Activated CD4-positive, alpha-beta memory T cell treated with anti-CD3 and anti-CD28 coated beads for 36 hours (primary cell): ENCODE data around the gene DNAI4. TPM values are rescaled to one million over a fixed set of nuclear protein-coding genes. Genes with fewer than 3 reads are reported as not detected.

ENCODE experiments used
- CTCF ChIA-PET: fragments of 350-600 bp; sonication (Branson Sonifier 250); formaldehyde crosslinking; loops from one replicate; lab custom pipeline; 2021; ENCODE audit warnings: antibody characterized with exemption, inconsistent platforms; lab: Charles Lee
- POLR2A ChIA-PET: fragments of 350-600 bp; sonication (Branson Sonifier 250); formaldehyde crosslinking; loops from one replicate; lab custom pipeline; 2021; ENCODE audit warnings: antibody characterized with exemption; lab: Charles Lee
- DNase-seq: peaks from one replicate; pipeline ENCODE4 v3.0.0-alpha.2; 2020
- H3K27ac Mint-ChIP-seq: one replicate; pipeline ENCODE4 v1.8.0; 2021; ENCODE audit warnings: mixed read lengths
- H3K27me3 Mint-ChIP-seq: one replicate; pipeline ENCODE4 v1.8.0; 2021; ENCODE audit warnings: mixed read lengths
- H3K36me3 Mint-ChIP-seq: one replicate; pipeline ENCODE4 v1.8.0; 2021; ENCODE audit warnings: mixed read lengths
- H3K4me1 Mint-ChIP-seq: one replicate; pipeline ENCODE4 v1.8.0; 2021; ENCODE audit warnings: low read depth, mixed read lengths
- H3K4me3 Mint-ChIP-seq: one replicate; pipeline ENCODE4 v1.8.0; 2021; ENCODE audit warnings: mild to moderate bottlenecking, mixed read lengths
- H3K9me3 Mint-ChIP-seq: one replicate; pipeline ENCODE4 v1.8.0; 2021; ENCODE audit warnings: mixed read lengths
- intact Hi-C: fragments of 100-400 bp; cut with micrococcal nuclease; formaldehyde crosslinking; loops from one replicate; pipeline ENCODE4 v1.15.1; 2023
- total RNA-seq, 2 experiments: library from RNA; stranded (reverse); gene quantifications; one replicate each; pipeline ENCODE4 v1.2.3, GENCODE V29; 2021

DNAI4 gene
- total RNA-seq, 2 experiments from 2014 or later: 1.4 to 1.6 TPM

DNA sequence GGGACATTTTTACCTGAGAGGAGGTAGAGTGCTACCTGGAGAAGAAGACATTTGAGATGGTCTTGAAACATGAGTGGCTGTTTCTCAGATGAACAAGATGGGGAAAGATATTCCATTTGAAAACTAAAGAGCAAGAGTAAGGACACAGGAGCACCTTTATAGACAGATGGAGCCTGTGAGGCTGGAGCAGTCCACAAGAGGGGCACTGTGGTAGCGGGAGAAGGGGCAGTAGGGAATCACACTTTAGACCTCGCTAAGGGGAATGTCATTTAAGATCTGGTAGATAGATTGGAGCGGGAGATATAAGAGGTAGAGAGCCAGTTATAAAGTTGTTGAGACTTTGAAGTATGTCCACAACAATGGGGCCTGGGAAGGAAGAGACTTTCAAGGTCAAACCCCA is 149.0 kb downstream of the DNAI4 start:
- Mint-ChIP-seq H3K27me3 (peaks cover 3% of the 10 kb centered on the region), H3K27ac (no peak overlapping the region), H3K36me3 (no peaks in the 10 kb centered on the region), H3K4me1 (peaks cover 10% of the 10 kb centered on the region), H3K4me3 (no peak overlapping the region), H3K9me3 (no peaks in the 10 kb centered on the region)
- intact Hi-C loops: no loop called here
- POLR2A ChIA-PET: interaction anchor here (0.6 kb wide), 1 partner anchor 274 kb away, joined by 3 read pairs; no protein-coding TSS in a partner anchor
- CTCF ChIA-PET: no interaction called here
- DNase-seq: no peak

DNA sequence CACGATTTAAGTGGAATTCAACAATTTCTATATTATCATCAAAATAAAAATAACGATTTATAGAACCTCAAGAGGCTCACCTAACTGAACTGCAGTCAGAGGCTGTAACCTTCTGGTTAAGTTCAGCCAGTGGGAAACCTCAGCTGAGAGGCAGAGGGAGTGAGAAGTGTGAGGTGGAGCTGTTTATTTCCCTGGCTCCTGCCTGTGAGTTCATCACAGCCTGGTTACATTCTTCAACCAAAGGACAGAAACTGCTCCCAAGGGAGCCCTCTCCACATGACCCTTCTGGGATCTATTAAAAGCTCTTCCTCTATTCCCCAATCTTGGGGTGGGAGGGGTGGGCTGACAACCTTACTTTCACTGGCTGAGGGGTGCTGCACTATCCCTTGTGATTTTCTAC is 150.2 kb downstream of the DNAI4 start:
- intact Hi-C loops: no loop called here
- CTCF ChIA-PET: no interaction called here
- no peak for DNase-seq

DNA sequence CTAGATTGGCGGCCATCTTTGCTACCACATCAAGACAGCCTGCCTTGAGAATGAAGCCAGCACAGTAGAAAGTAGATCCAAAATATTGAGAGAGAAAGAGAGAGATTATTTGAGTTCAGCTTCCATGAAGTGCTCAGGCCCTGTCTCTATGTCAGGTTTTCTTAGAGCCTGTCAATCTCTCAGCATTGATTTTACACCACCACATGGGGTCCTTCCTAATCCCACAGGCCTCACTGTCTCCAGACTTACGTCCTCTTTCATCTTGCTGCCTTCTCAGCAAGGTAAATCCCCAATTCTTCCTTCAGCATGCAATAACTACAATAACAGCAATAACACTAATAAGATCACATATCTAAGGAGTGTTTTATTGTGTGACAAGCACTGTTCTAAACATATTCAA is 151.4 kb downstream of the DNAI4 start:
- no peaks in the 10 kb centered on the region for H3K9me3 Mint-ChIP-seq
- POLR2A ChIA-PET: no interaction called here
- H3K4me3 Mint-ChIP-seq: no peak overlapping the region
- no peaks in the 10 kb centered on the region for H3K36me3 Mint-ChIP-seq
- H3K4me1 Mint-ChIP-seq: peaks cover 31% of the 10 kb centered on the region
- intact Hi-C loops: no loop called here
- no peak overlapping the region for H3K27ac Mint-ChIP-seq
- no peak for DNase-seq
- no peaks in the 10 kb centered on the region for H3K27me3 Mint-ChIP-seq
- CTCF ChIA-PET: interaction anchor here (0.7 kb wide), 1 partner anchor 20 kb away, joined by 3 read pairs; no protein-coding TSS in a partner anchor

More for the DNA sequence above, 150.2 kb downstream of the DNAI4 start:
- POLR2A ChIA-PET: no interaction called here
- no peak overlapping the region for H3K4me3 Mint-ChIP-seq
- H3K36me3 Mint-ChIP-seq: no peaks in the 10 kb centered on the region
- H3K27ac Mint-ChIP-seq: no peak overlapping the region
- H3K27me3 Mint-ChIP-seq: peaks cover 2% of the 10 kb centered on the region
- peaks cover 22% of the 10 kb centered on the region for H3K4me1 Mint-ChIP-seq
- no peaks in the 10 kb centered on the region for H3K9me3 Mint-ChIP-seq

DNA sequence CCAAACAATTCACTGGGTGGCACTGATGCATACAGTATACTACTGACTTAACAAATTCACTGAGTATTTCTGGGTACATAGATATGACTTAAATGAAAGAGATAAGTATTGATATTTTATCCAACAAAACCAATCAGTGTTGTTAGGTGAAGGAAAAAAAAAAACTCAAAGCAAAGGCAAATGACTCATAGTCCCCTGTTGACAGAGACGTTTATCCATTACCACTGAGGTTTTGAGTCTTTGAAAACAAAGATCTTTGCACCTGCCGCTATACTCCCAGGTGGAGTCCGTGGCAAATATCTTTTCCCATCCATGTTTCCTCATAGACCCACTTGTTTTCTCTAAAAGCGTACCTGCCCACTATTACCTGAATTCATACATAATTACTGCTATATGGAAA is 154.0 kb downstream of the DNAI4 start:
- CTCF ChIA-PET: interaction anchor here (1.0 to 1.6 kb wide), 3 partner anchors 9 to 160 kb away, joined by 3 to 8 read pairs (median 3); no protein-coding TSS in a partner anchor

DNA sequence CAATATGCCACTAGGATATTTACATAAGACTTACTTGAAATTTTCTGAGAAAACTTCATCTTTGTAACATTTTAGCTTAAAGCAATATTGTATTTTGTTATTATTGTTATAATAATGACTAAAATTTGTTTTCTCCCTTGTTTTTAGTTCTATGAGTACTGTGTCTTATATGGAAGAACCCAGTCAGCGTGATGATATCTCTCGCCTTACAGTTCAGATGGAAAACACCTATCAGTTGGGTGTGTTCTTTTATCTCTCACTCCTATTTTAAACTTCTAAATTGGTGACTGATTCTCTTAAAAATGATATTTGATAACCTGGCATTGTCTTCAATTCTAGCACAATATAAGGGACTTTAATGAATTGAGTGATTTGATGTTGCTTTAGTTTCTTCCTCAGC is 154.4 kb downstream of the DNAI4 start:
- intact Hi-C loops: loop anchor here (1.0 to 2.0 kb wide), 3 partner anchors 18 to 211 kb away; no protein-coding TSS in a partner anchor
- CTCF ChIA-PET: interaction anchor here (0.7 to 1.6 kb wide), 5 partner anchors 9 to 379 kb away, joined by 3 to 8 read pairs (median 4); no protein-coding TSS in a partner anchor
- Mint-ChIP-seq H3K36me3 (no peaks in the 10 kb centered on the region), H3K4me1 (peaks cover 33% of the 10 kb centered on the region), H3K4me3 (peak overlapping the region; percentile 7), H3K9me3 (no peaks in the 10 kb centered on the region), H3K27ac (peak overlapping the region; percentile 13), H3K27me3 (no peaks in the 10 kb centered on the region)
- no peak for DNase-seq
- POLR2A ChIA-PET: no interaction called here

More for the DNA sequence above, 154.0 kb downstream of the DNAI4 start:
- H3K4me3 Mint-ChIP-seq: peak overlapping the region; percentile 7
- intact Hi-C loops: loop anchor here (1.0 to 2.0 kb wide), 3 partner anchors 18 to 210 kb away; no protein-coding TSS in a partner anchor
- POLR2A ChIA-PET: no interaction called here
- H3K27ac Mint-ChIP-seq: peak overlapping the region; percentile 13
- no peaks in the 10 kb centered on the region for H3K9me3 Mint-ChIP-seq
- H3K4me1 Mint-ChIP-seq: peaks cover 33% of the 10 kb centered on the region
- DNase-seq: no peak
- no peaks in the 10 kb centered on the region for H3K27me3 Mint-ChIP-seq
- no peaks in the 10 kb centered on the region for H3K36me3 Mint-ChIP-seq

DNA sequence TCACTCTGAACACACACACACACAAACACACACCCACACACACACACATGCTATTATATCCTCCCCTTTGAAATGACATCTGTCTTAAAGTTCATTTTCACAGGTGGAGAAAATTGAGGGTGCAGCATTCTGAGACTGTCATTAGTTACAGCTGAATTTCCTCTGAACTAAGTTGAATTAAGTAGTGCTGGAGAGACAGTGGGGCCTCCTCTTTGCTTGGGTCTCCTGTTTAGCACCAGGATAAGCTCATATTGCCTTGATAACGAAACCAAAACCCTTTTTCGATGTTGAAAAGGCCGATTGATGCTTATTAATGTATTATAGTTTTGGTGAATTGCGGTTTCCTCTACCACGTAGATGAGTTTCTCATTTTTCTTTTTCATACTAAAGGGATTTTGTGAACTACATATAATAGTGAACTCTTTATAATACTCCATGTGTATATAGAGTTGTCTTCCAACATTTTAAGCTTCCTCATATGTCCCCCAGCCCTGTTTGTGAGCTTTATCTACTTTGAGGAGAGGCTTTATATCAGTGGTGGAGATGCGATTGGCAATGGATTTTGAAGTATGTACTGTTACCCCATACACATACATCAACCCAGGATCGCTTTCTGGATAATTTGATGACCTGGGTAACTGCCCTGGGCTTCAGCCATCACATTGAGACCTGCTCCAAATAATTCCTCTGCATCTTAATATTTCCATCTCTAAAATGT is 155.0 kb downstream of the DNAI4 start:
- Mint-ChIP-seq H3K27me3 (no peaks in the 10 kb centered on the region), H3K36me3 (no peaks in the 10 kb centered on the region), H3K27ac (peak overlapping the region; percentile 18), H3K4me3 (peak overlapping the region; percentile 59), H3K4me1 (peaks cover 33% of the 10 kb centered on the region), H3K9me3 (no peaks in the 10 kb centered on the region)
- no peak for DNase-seq
- intact Hi-C loops: loop anchor here (1.0 to 10.0 kb wide), 8 partner anchors 19 to 915 kb away; partner anchors contain the start of genes DNAI4, GADD45A, MIER1 and SLC35D1
- CTCF ChIA-PET: interaction anchor here (0.6 to 1.6 kb wide), 6 partner anchors 10 to 775 kb away, joined by 3 to 8 read pairs (median 4); no protein-coding TSS in a partner anchor
- POLR2A ChIA-PET: no interaction called here

DNA sequence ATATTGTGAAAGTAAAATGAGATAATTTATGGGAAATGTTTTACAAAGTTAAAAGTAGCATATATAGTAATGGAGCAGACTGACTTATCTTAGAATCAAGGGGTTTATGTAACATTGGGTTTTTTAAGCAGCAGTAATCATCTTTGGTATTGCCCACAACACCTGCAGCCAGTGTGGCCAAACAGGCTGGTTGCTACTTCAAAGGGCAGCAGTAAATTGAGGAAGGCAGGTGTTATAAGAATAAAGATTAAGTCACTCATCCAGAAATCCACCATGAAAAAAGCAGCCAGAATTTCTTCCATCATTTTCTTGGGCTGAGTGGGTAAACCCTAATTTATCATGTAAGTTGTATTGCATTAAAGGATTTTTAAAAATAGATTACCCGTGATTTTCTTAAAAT is 155.7 kb downstream of the DNAI4 start:
- ChIA-PET CTCF (interaction anchor here (0.6 to 4.3 kb wide), 5 partner anchors 11 to 776 kb away, joined by 3 to 40 read pairs (median 8); no protein-coding TSS in a partner anchor), POLR2A (no interaction called here)
- Mint-ChIP-seq H3K9me3 (no peaks in the 10 kb centered on the region), H3K27ac (no peak overlapping the region), H3K4me3 (no peak overlapping the region), H3K36me3 (no peaks in the 10 kb centered on the region), H3K27me3 (no peaks in the 10 kb centered on the region), H3K4me1 (peaks cover 33% of the 10 kb centered on the region)
- intact Hi-C loops: loop anchor here (1.0 to 10.0 kb wide), 5 partner anchors 155 to 916 kb away; partner anchors contain the start of genes DNAI4, GADD45A, MIER1 and SLC35D1
- DNase-seq: no peak

DNA sequence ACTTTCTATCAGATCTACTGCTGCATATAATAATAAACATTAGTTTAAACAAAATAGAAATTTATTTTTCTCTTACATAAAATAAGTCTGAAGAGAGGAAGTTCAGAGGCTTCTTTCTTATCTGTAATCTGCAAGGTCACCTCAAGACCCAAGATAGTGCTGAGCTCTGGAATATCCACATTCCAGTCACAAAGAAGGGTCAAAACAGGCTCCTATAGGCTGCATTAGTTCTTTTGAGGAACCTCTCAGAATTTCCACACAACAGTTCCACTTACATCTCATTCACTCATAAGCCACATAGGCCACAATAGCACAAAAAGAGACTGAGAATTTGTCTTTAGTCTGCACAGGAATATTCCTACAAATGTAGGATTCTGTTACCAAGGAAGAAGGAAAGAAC is 157.0 kb downstream of the DNAI4 start:
- Mint-ChIP-seq H3K4me1 (peaks cover 33% of the 10 kb centered on the region), H3K27ac (no peak overlapping the region), H3K9me3 (no peaks in the 10 kb centered on the region), H3K36me3 (no peaks in the 10 kb centered on the region), H3K4me3 (no peak overlapping the region), H3K27me3 (no peaks in the 10 kb centered on the region)
- DNase-seq: no peak
- CTCF ChIA-PET: interaction anchor here (4.3 to 6.0 kb wide), 2 partner anchors 381 to 446 kb away, joined by 38 to 40 read pairs; no protein-coding TSS in a partner anchor
- POLR2A ChIA-PET: no interaction called here
- intact Hi-C loops: loop anchor here (5.0 to 10.0 kb wide), 4 partner anchors 285 to 917 kb away; partner anchors contain the start of genes GADD45A and SLC35D1

DNA sequence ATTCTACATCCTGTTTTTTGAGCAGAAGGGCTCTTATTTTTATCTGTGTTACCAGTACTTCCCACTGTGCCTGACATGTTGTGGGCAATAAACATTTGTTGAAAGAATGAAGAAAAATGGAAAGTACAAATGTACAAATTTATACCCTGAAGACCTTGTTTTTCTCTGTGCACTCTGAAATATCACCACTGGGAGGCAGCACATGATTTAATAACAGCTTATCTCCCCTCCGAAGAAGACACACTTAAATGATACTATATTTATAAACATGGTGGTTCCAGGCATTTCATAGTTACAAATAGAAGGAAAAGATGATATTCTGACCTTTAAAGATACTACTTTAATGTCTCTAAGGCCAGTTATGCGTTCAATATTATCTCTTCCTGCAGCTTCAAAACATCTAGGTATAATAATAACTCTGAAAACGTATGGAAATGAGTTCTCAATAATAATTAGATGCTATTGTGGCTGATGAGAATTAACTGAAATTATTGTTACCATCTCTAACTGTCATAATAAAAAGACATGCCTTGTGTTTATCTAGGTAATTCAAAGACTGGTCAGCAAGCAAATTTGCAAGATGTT is 159.6 kb downstream of the DNAI4 start:
- Mint-ChIP-seq H3K27me3 (no peaks in the 10 kb centered on the region), H3K27ac (no peak overlapping the region), H3K36me3 (no peaks in the 10 kb centered on the region), H3K4me1 (peaks cover 17% of the 10 kb centered on the region), H3K4me3 (no peak overlapping the region), H3K9me3 (no peaks in the 10 kb centered on the region)
- intact Hi-C loops: loop anchor here (1.0 to 10.0 kb wide), 7 partner anchors 165 to 920 kb away; partner anchors contain the start of genes GADD45A and SLC35D1
- ChIA-PET POLR2A (no interaction called here), CTCF (interaction anchor here (0.6 to 6.0 kb wide), 23 partner anchors 11 to 735 kb away, joined by 3 to 40 read pairs (median 4); partner anchors contain the start of genes DNAI4 and MIER1)
- peak; percentile 52 for DNase-seq

Other genes with a start within 250 kb of the DNAI4 start
- gene DYNLT5, start 172.4 kb downstream of the DNAI4 start, total RNA-seq: not detected
- not detected for gene INSL5, start 123.6 kb downstream of the DNAI4 start, total RNA-seq
- gene MIER1, start 134 bp upstream of the DNAI4 start, total RNA-seq: 10 to 100 TPM; 54.7 to 58.8 TPM
- gene SLC35D1, start 129.3 kb upstream of the DNAI4 start, total RNA-seq: 10 to 100 TPM; 11.0 to 11.1 TPM
- gene C1orf141, start 210.1 kb upstream of the DNAI4 start, total RNA-seq: 1 to 10 TPM in 1 of 2 experiments, under 1 TPM in 1; 0.70 to 1.2 TPM
- gene IL23R, start 241.6 kb upstream of the DNAI4 start, total RNA-seq: 10 to 100 TPM; 16.8 to 17.7 TPM